ENCODE data around the gene DDX39B. TPM values are rescaled to one million over a fixed set of nuclear protein-coding genes. Genes with fewer than 3 reads are reported as not detected.

The DDX39B gene
- total RNA-seq, 4 donors from 2014 or later, result 254 to 449 (median 281) TPM

GRCh38 chr6:31560697-31561058 is 18.9 kb upstream of the DDX39B start:
- H3K36me3 ChIP-seq, result peaks cover 41% of the 10 kb centered on the region

DNA sequence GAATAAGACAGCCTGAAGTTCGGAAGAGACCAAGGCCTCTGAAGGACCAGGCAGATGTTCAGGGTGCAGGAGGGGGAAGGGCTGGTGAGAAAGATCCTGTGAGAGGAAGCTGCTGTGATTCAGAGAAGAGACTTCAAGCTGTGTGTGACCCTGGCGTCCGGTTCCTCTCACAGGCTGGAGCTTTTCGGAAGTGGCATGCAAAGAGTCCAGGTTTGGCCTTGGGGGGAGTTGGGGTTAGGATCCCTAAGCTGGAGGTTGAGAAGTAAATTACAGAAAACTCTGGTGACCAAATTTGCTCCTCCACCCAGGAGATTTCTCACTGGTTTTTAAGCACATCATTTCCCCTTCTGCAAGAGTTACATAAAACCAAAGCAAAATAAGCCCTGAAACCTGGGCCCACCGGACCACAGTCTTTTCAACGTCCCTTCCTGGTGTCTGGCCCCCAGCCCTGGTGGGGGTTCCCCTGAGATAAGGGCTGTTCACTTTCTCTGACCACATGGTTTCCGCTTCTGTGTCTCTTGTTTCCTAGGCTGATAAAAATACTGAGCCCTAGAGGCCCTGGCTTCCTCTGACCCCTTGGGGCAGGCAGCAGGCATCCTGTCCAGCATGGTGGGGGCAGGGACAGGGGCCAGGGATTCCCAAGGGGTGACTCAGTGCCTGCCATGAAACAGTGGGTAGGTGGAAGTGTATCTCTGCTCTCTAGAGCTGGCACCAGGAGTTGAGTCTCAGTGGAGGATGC is 18.3 kb upstream of the DDX39B start:
- Histone ChIP-seq H3K4me3 (no peak overlapping the region), H3K4me1 (peaks cover 29% of the 10 kb centered on the region), H3K36me3 (peaks cover 41% of the 10 kb centered on the region), H3K27me3 (no peaks in the 10 kb centered on the region), H3K27ac (peak overlapping the region; percentile 13), H3K9me3 (no peaks in the 10 kb centered on the region)
- DNase-seq (ENCODE audit: low spot score in 2 of 2), result no peak
- WGBS, result 54% methylated on average over 7 of the region's 7 CpGs
- TF ChIP-seq POLR2AphosphoS5 (IDR thresholded peaks at IDR 0.05) (no peak), CTCF (IDR thresholded peaks at IDR 0.05) (no peak)

More at GRCh38 chr6:31560697-31561058, 18.9 kb upstream of the DDX39B start:
- peak overlapping the region; percentile 13 for H3K27ac ChIP-seq
- H3K4me3 ChIP-seq, result no peak overlapping the region
- no peak for DNase-seq (ENCODE audit: low spot score in 2 of 2)
- no peaks in the 10 kb centered on the region for H3K9me3 ChIP-seq
- TF ChIP-seq POLR2A (IDR thresholded peaks at IDR 0.05) (no peak), CTCF (IDR thresholded peaks at IDR 0.05) (no peak), POLR2AphosphoS5 (IDR thresholded peaks at IDR 0.05) (no peak), EP300 (IDR thresholded peaks at IDR 0.05) (no peak)
- no peaks in the 10 kb centered on the region for H3K27me3 ChIP-seq
- H3K4me1 ChIP-seq, result peaks cover 29% of the 10 kb centered on the region

DNA sequence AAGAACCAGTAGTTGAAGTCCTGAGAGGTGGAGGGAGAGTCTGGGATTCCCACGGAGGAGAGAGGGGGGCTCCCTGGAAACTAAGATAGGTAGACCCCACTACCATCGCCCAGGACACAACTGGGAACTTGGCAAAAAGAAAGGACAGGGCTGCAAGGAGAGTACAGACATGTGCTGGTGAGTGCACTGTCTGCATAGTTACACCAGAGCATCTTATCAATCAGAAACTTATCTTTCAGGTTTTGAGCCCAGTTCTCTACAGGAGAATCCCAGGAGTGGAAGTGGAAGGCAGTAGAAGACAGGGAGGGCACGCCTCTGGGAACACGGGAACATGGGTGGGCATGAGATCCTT is 17.8 kb upstream of the DDX39B start:
- TF ChIP-seq POLR2AphosphoS5 (IDR thresholded peaks at IDR 0.05), result no peak
- TF ChIP-seq POLR2A (IDR thresholded peaks at IDR 0.05), result no peak
- no peak for TF ChIP-seq EP300 (IDR thresholded peaks at IDR 0.05)
- TF ChIP-seq CTCF (IDR thresholded peaks at IDR 0.05), result no peak
- Histone ChIP-seq H3K9me3 (no peaks in the 10 kb centered on the region), H3K27ac (peak overlapping the region; percentile 13), H3K36me3 (peaks cover 41% of the 10 kb centered on the region), H3K4me1 (peaks cover 29% of the 10 kb centered on the region), H3K4me3 (no peak overlapping the region), H3K27me3 (no peaks in the 10 kb centered on the region)
- no peak for DNase-seq (ENCODE audit: low spot score in 2 of 2)
- WGBS, result 67% methylated on average over 4 of the region's 4 CpGs

DNA sequence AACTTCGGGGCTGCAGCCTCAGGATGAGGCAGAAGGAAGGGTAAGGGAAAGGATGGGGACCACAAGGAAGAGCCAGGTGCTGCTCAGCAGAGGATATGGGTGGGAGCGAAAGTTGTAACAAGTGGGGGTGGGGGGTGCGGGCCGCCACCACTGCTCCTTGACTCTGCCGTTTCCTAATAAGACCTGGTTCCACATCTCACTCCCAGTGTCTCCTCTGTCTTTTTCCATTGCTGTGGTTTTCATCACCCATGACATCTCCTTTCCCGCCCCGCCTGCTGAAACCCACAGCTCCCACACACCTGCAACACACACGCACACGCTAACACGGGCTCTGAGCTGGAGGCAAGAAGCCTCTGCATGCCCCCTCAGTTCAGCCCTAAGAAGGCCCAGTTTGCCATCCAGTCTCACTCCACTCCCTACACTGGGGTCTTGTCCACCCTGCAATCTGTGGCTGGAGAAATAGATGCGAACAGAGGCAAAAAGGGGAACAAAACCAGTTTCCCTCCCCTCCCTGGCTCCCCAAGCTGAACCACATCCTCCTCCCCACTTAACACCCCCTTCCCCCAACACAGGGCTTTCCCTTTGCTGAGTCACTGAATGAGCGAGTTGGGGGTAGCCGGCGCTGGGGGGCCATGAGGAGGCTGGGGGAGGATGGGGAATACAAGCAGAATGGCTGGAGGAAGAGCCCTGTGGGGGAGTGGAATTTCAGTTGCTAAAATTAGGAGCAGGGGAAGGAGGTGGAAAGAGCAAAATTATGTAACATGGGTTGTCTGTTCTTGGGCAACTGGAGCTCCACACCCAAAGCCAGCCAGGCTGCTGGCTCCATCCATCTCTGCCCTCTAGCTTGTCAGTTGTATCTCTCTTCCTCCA is 17.1 kb upstream of the DDX39B start:
- WGBS, result 72% methylated on average over 14 of the region's 14 CpGs
- Histone ChIP-seq H3K27me3 (no peaks in the 10 kb centered on the region), H3K27ac (no peak overlapping the region), H3K9me3 (no peaks in the 10 kb centered on the region), H3K4me1 (peaks cover 29% of the 10 kb centered on the region), H3K4me3 (no peak overlapping the region), H3K36me3 (peaks cover 45% of the 10 kb centered on the region)
- TF ChIP-seq EP300 (IDR thresholded peaks at IDR 0.05) (no peak), POLR2AphosphoS5 (IDR thresholded peaks at IDR 0.05) (no peak), POLR2A (IDR thresholded peaks at IDR 0.05) (no peak), CTCF (IDR thresholded peaks at IDR 0.05) (no peak)
- no peak for DNase-seq (ENCODE audit: low spot score in 2 of 2)

DNA sequence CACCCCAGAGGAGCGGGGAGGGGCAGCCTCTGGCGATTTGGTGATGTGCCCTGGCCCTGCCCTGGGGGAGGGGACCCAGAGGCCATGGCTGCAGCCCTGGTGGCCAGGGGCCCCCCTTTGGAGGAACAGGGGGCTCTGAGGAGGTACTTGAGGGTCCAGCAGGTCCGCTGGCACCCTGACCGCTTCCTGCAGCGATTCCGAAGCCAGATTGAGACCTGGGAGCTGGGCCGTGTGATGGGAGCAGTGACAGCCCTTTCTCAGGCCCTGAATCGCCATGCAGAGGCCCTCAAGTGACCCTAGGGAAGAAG is 16.5 kb upstream of the DDX39B start:
- H3K27me3 ChIP-seq, result no peaks in the 10 kb centered on the region
- peaks cover 26% of the 10 kb centered on the region for H3K4me1 ChIP-seq
- H3K4me3 ChIP-seq, result no peak overlapping the region
- TF ChIP-seq POLR2AphosphoS5 (IDR thresholded peaks at IDR 0.05) (no peak), EP300 (IDR thresholded peaks at IDR 0.05) (no peak), POLR2A (IDR thresholded peaks at IDR 0.05) (no peak), CTCF (IDR thresholded peaks at IDR 0.05) (no peak)
- H3K36me3 ChIP-seq, result peaks cover 50% of the 10 kb centered on the region
- no peaks in the 10 kb centered on the region for H3K9me3 ChIP-seq
- no peak for DNase-seq (ENCODE audit: low spot score in 2 of 2)
- H3K27ac ChIP-seq, result no peak overlapping the region
- WGBS, result 69% methylated on average over 4 of the region's 8 CpGs

Measured in suprapubic skin (tissue), 4 donors.